H9 (cell line): ENCODE data around the gene LRP8. TPM values are rescaled to one million over a fixed set of nuclear protein-coding genes. Genes with fewer than 3 reads are reported as not detected.

Source experiments
- DNase-seq: peaks from one replicate; pipeline ENCODE4 v3.0.0-alpha.2; 2017
- H2AFZ ChIP-seq: one replicate; pipeline ENCODE4 v1.6.1; 2013; ENCODE audit warnings: mild to moderate bottlenecking, low read length, control low read depth, moderate library complexity
- H2AK5ac ChIP-seq: 2 replicates; pipeline ENCODE4 v1.6.1; 2013; ENCODE audit warnings: low read length, control low read depth, mixed read lengths; ENCODE audit not compliant: insufficient read length
- H2BK120ac ChIP-seq: one replicate; pipeline ENCODE4 v1.6.1; 2013; ENCODE audit warnings: low read depth, mild to moderate bottlenecking, low read length, control low read depth, inconsistent platforms; ENCODE audit not compliant: poor library complexity, severe bottlenecking
- H2BK12ac ChIP-seq: 2 replicates; pipeline ENCODE4 v1.6.1; 2013; ENCODE audit warnings: low read length, control low read depth, mixed read lengths, low read depth; ENCODE audit not compliant: insufficient read length
- H2BK15ac ChIP-seq: 2 replicates; pipeline ENCODE4 v1.6.1; 2013; ENCODE audit warnings: low read depth, low read length, control low read depth
- H2BK20ac ChIP-seq: one replicate; pipeline ENCODE4 v1.6.1; 2013; ENCODE audit warnings: low read depth, mild to moderate bottlenecking, low read length, control low read depth, inconsistent platforms; ENCODE audit not compliant: poor library complexity, severe bottlenecking
- H2BK5ac ChIP-seq: 2 replicates; pipeline ENCODE4 v1.6.1; 2013; ENCODE audit warnings: low read length, control low read depth, mixed read lengths; ENCODE audit not compliant: insufficient read length
- H3K14ac ChIP-seq: 2 replicates; pipeline ENCODE4 v1.6.1; 2013; ENCODE audit warnings: low read length, control low read depth; ENCODE audit not compliant: insufficient read depth
- H3K18ac ChIP-seq: 2 replicates; pipeline ENCODE4 v1.6.1; 2013; ENCODE audit warnings: low read depth, mild to moderate bottlenecking, mixed read lengths, low read length, control low read depth; ENCODE audit not compliant: insufficient read length
- H3K23ac ChIP-seq: 2 replicates; pipeline ENCODE4 v1.6.1; 2013; ENCODE audit warnings: low read length, control low read depth, mixed read lengths, low read depth; ENCODE audit not compliant: insufficient read length
- H3K23me2 ChIP-seq: 2 replicates; pipeline ENCODE4 v1.6.1; 2013; ENCODE audit warnings: low read depth, mild to moderate bottlenecking, mixed read lengths, low read length, control low read depth; ENCODE audit not compliant: insufficient read length, poor library complexity, severe bottlenecking
- H3K27ac ChIP-seq: 2 replicates; pipeline ENCODE4 v1.5.1; 2013; ENCODE audit warnings: low read length, control low read depth, mixed read lengths, low read depth; ENCODE audit not compliant: insufficient read length
- H3K27me3 ChIP-seq: 2 replicates; pipeline ENCODE4 v1.6.1; 2013; ENCODE audit warnings: low read length, control low read depth, inconsistent platforms; ENCODE audit not compliant: insufficient read depth
- H3K4ac ChIP-seq: 2 replicates; pipeline ENCODE4 v1.6.1; 2013; ENCODE audit warnings: low read depth, mild to moderate bottlenecking, control low read depth, inconsistent platforms, low read length, moderate library complexity
- H3K4me1 ChIP-seq: 2 replicates; pipeline ENCODE4 v1.6.1; 2013; ENCODE audit warnings: low read length, control low read depth, inconsistent platforms; ENCODE audit not compliant: insufficient read depth
- H3K4me2 ChIP-seq: 2 replicates; pipeline ENCODE4 v1.6.1; 2013; ENCODE audit warnings: low read length, control low read depth, mixed read lengths; ENCODE audit not compliant: insufficient read length, insufficient read depth
- H3K56ac ChIP-seq: 2 replicates; pipeline ENCODE4 v1.6.1; 2013; ENCODE audit warnings: low read depth, mild to moderate bottlenecking, mixed read lengths, low read length, control low read depth; ENCODE audit not compliant: insufficient read length
- H3K79me1 ChIP-seq: 2 replicates; pipeline ENCODE4 v1.6.1; 2013; ENCODE audit warnings: low read depth, mild to moderate bottlenecking, moderate library complexity, low read length, control low read depth, inconsistent platforms; ENCODE audit not compliant: insufficient read depth, poor library complexity, severe bottlenecking
- H3K79me2 ChIP-seq: 2 replicates; pipeline ENCODE4 v1.6.1; 2013; ENCODE audit warnings: low read length, control low read depth, inconsistent platforms; ENCODE audit not compliant: insufficient read depth
- H3K9ac ChIP-seq: 2 replicates; pipeline ENCODE4 v1.6.1; 2013; ENCODE audit warnings: low read length, control low read depth, mixed read lengths; ENCODE audit not compliant: insufficient read length; ENCODE audit errors: extremely low read depth
- H3K9me3 ChIP-seq: one replicate; pipeline ENCODE4 v1.6.1; 2013; ENCODE audit warnings: low read depth, low read length, inconsistent platforms; ENCODE audit not compliant: control insufficient read depth
- H3T11ph ChIP-seq: one replicate; pipeline ENCODE4 v1.6.1; 2013; ENCODE audit warnings: mild to moderate bottlenecking, low read length, control low read depth, inconsistent platforms
- H4K20me1 ChIP-seq: one replicate; pipeline ENCODE4 v1.6.1; 2013; ENCODE audit not compliant: control insufficient read depth, insufficient read length, insufficient read depth
- H4K5ac ChIP-seq: 2 replicates; pipeline ENCODE4 v1.6.1; 2013; ENCODE audit warnings: low read depth, mild to moderate bottlenecking, mixed read lengths, low read length, control low read depth; ENCODE audit not compliant: insufficient read length
- H4K8ac ChIP-seq: replicated peaks from 2 replicates; pipeline ENCODE4 v1.6.1; 2013; ENCODE audit warnings: low read length, control low read depth, mixed read lengths, low read depth; ENCODE audit not compliant: insufficient read length
- H4K91ac ChIP-seq: 2 replicates; pipeline ENCODE4 v1.6.1; 2013; ENCODE audit warnings: low read depth, mild to moderate bottlenecking, moderate library complexity, mixed read lengths, low read length, control low read depth; ENCODE audit not compliant: insufficient read length
- H3K27ac Mint-ChIP-seq, 3 experiments: 2 replicates in 2 of 3; 3 replicates in 1 of 3; pipeline ENCODE4 v1.8.0; 2020 to 2021; ENCODE audit warnings: mixed read lengths in 3 of 3, mild to moderate bottlenecking in 1 of 3, moderate library complexity in 1 of 3
- H3K27me3 Mint-ChIP-seq: 2 replicates; pipeline ENCODE4 v1.8.0; 2021; ENCODE audit warnings: low read depth, mild to moderate bottlenecking, moderate library complexity, mixed read lengths
- H3K36me3 Mint-ChIP-seq, 3 experiments: 2 replicates in 2 of 3; 3 replicates in 1 of 3; pipeline ENCODE4 v1.8.0; 2020 to 2021; ENCODE audit warnings: low read depth in 3 of 3, mixed read lengths in 3 of 3; ENCODE audit not compliant: insufficient read depth in 1 of 3
- H3K4me1 Mint-ChIP-seq, 2 experiments: 2 replicates each; pipeline ENCODE4 v1.8.0; 2020; ENCODE audit warnings: mixed read lengths in 2 of 2
- H3K4me3 Mint-ChIP-seq, 2 experiments: 2 replicates in 1 of 2; 3 replicates in 1 of 2; pipeline ENCODE4 v1.8.0; 2020 to 2021; ENCODE audit warnings: mild to moderate bottlenecking in 2 of 2, mixed read lengths in 2 of 2, moderate library complexity in 1 of 2
- H3K9me3 Mint-ChIP-seq, 2 experiments: 2 replicates in 1 of 2; 3 replicates in 1 of 2; pipeline ENCODE4 v1.8.0; 2020; ENCODE audit warnings: mild to moderate bottlenecking in 2 of 2, mixed read lengths in 2 of 2, moderate library complexity in 1 of 2
- CTCF ChIP-seq: fragments of 200-600 bp; sonication (generic); conservative IDR thresholded peaks from 3 replicates; pipeline ENCODE4 v1.8.0; 2021; ENCODE audit warnings: antibody characterized with exemption, mild to moderate bottlenecking
- WGBS: extraction: QIAGEN DNeasy Blood & Tissue Kit; methylation state at CpG from one replicate; pipeline ENCODE4 v1.1.7; 2013; ENCODE audit warnings: missing lambda C conversion rate, low lambda C conversion rate, mixed read lengths; ENCODE audit not compliant: insufficient read length; ENCODE audit errors: extremely low coverage; 5-methylcytosine and 5-hydroxymethylcytosine counted together
- total RNA-seq: library from RNA; stranded (reverse); gene quantifications from 2 replicates; pipeline ENCODE4 v1.2.1, GENCODE V29; 2021

Gene LRP8
- total RNA-seq, 1 experiment from 2014 or later: 78.6 TPM

GRCh38 chr1:53366901-53367502 lies 39.1 kb upstream of the LRP8 start:
- TF ChIP-seq CTCF: no peak

More at GRCh38 chr1:53366901-53367502, 39.1 kb upstream of the LRP8 start:
- no peaks in the 10 kb centered on the region for H3K79me2 ChIP-seq
- no peak overlapping the region for H3T11ph ChIP-seq
- H3K4me3 Mint-ChIP-seq: no peak overlapping the region
- H2BK15ac ChIP-seq: no peak overlapping the region
- H3K4me2 ChIP-seq: no peak overlapping the region
- H2BK20ac ChIP-seq: no peak overlapping the region
- H3K23ac ChIP-seq: no peak overlapping the region
- H3K9me3 ChIP-seq: no peaks in the 10 kb centered on the region
- no peaks in the 10 kb centered on the region for H3K23me2 ChIP-seq
- no CpG with 5 or more reads among the region's 12 CpGs for WGBS
- no peaks in the 10 kb centered on the region; a peak in 1 of 5 replicates for H3K9me3 Mint-ChIP-seq
- no peak overlapping the region for H4K5ac ChIP-seq
- H3K36me3 Mint-ChIP-seq: no peaks in the 10 kb centered on the region
- H2AK5ac ChIP-seq: no peak overlapping the region
- H4K20me1 ChIP-seq: no peaks in the 10 kb centered on the region
- peak; percentile 15 for DNase-seq
- H3K4me1 ChIP-seq: no peaks in the 10 kb centered on the region
- H2BK5ac ChIP-seq: no peak overlapping the region
- H3K27ac Mint-ChIP-seq: no peak overlapping the region
- no peak overlapping the region for H3K9ac ChIP-seq
- H3K4ac ChIP-seq: no peak overlapping the region
- no peak overlapping the region for H4K91ac ChIP-seq
- peaks cover 33% of the 10 kb centered on the region for H3K27me3 Mint-ChIP-seq
- H3K27ac ChIP-seq: no peak overlapping the region
- H2AFZ ChIP-seq: no peak overlapping the region
- no peak overlapping the region for H3K18ac ChIP-seq
- no peak overlapping the region for H2BK120ac ChIP-seq
- no peak overlapping the region for H3K14ac ChIP-seq
- H3K79me1 ChIP-seq: no peaks in the 10 kb centered on the region
- H3K56ac ChIP-seq: no peak overlapping the region
- H4K8ac ChIP-seq: no peak overlapping the region
- H2BK12ac ChIP-seq: no peak overlapping the region
- H3K4me1 Mint-ChIP-seq: peaks cover 13 to 26% of the 10 kb centered on the region in 2 experiments
- no peaks in the 10 kb centered on the region for H3K27me3 ChIP-seq
